Activated naive CD8-positive, alpha-beta T cell treated with anti-CD3 and anti-CD28 coated beads, Interleukin-2, amount 50 U/mL, for 24 hours (primary cell): ENCODE results near the gene IDUA.
"Not testable (repeated sequence)": the region's sequence is repeated elsewhere in the genome, so short reads cannot be mapped to it uniquely, and the experiment has no call there.

Experiments used
- ATAC-seq: fragments of 150-1000 bp; cut with Tn5 transposase; one replicate; pipeline ENCODE4 v1.10.0; 2021
- DNase-seq: peaks from one replicate; pipeline ENCODE4 v3.0.0; 2021
- H3K27ac Mint-ChIP-seq: one replicate; pipeline ENCODE4 v1.8.0; 2021; ENCODE audit warnings: mild to moderate bottlenecking, mixed read lengths
- H3K27me3 Mint-ChIP-seq: one replicate; pipeline ENCODE4 v1.8.0; 2021; ENCODE audit warnings: mixed read lengths
- H3K36me3 Mint-ChIP-seq: one replicate; pipeline ENCODE4 v1.8.0; 2021; ENCODE audit warnings: low read depth, mixed read lengths
- H3K4me1 Mint-ChIP-seq: one replicate; pipeline ENCODE4 v1.8.0; 2021; ENCODE audit warnings: mixed read lengths
- H3K4me3 Mint-ChIP-seq: one replicate; pipeline ENCODE4 v1.8.0; 2021; ENCODE audit warnings: mild to moderate bottlenecking, moderate library complexity, mixed read lengths
- H3K9me3 Mint-ChIP-seq: one replicate; pipeline ENCODE4 v1.8.0; 2021; ENCODE audit warnings: mixed read lengths

The IDUA gene

DNA sequence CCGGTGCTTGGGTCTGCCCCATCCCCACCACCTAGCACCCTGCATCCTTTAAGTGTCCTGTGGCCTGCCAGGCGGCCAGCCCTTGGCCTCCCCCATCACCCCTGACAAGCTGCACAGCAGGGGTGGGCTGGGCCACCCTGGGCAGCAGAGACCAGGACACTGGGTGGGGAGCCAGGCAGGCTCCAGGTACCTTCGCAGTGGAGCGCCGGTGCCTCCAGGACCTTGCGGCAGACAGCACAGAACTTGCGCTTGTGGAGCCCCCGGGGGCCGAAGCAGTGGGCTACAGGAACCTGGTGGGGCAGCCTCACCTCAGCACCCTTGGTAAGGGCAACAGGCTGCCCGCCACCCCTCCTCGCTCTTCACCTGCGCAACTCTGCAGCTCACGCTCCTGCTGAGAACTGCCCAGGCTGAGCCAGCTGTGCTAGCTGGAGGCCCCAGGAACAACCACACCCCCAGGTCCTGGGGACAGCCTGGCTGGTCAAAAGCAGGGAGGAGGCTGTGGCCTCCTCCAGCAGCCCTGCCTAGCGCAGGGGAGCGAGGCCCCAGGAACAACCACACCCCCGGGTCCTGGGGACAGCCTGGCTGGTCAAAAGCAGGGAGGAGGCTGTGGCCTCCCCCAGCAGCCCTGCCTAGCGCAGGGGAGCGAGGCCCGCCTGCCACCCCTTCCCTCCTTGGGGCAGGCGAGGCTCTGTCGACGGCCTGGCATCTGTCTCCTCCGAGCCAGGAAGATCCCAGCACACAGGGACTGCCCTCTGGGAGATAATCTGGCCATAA lies 18.0 kb upstream of the IDUA start:
- Mint-ChIP-seq H3K27me3 (no peaks in the 10 kb centered on the region), H3K4me3 (no peak overlapping the region), H3K36me3 (peaks cover 1% of the 10 kb centered on the region), H3K4me1 (peaks cover 11% of the 10 kb centered on the region), H3K9me3 (no peaks in the 10 kb centered on the region), H3K27ac (no peak overlapping the region)
- no peak for DNase-seq
- no peak for ATAC-seq

GRCh38 chr4:970046-970745 lies 16.6 kb upstream of the IDUA start:
- no peaks in the 10 kb centered on the region for H3K9me3 Mint-ChIP-seq
- DNase-seq (peak; percentile 23), ATAC-seq (no peak)
- H3K27me3 Mint-ChIP-seq = no peaks in the 10 kb centered on the region
- no peak overlapping the region for H3K4me3 Mint-ChIP-seq
- no peak overlapping the region for H3K27ac Mint-ChIP-seq
- H3K4me1 Mint-ChIP-seq = peaks cover 11% of the 10 kb centered on the region
- peaks cover 1% of the 10 kb centered on the region for H3K36me3 Mint-ChIP-seq

- H3K9me3 Mint-ChIP-seq = no peaks in the 10 kb centered on the region
These were observed 15.9 kb upstream of the IDUA start for GRCh38 chr4:970854-971520.

GRCh38 chr4:971666-972500 lies 15.0 kb upstream of the IDUA start:
- DNase-seq = no peak
- no peaks in the 10 kb centered on the region for H3K27me3 Mint-ChIP-seq
- peaks cover 11% of the 10 kb centered on the region for H3K4me1 Mint-ChIP-seq
- no peaks in the 10 kb centered on the region for H3K9me3 Mint-ChIP-seq
- no peak overlapping the region for H3K27ac Mint-ChIP-seq
- peak overlapping the region; percentile 46 for H3K4me3 Mint-ChIP-seq
- no peaks in the 10 kb centered on the region for H3K36me3 Mint-ChIP-seq
- no peak for ATAC-seq

More at GRCh38 chr4:970854-971520, 15.9 kb upstream of the IDUA start:
- no peaks in the 10 kb centered on the region for H3K27me3 Mint-ChIP-seq
- ATAC-seq (no peak), DNase-seq (no peak)
- no peak overlapping the region for H3K27ac Mint-ChIP-seq
- H3K36me3 Mint-ChIP-seq = peaks cover under 1% of the 10 kb centered on the region
- H3K4me1 Mint-ChIP-seq = peaks cover 11% of the 10 kb centered on the region
- no peak overlapping the region for H3K4me3 Mint-ChIP-seq

- peaks cover 11% of the 10 kb centered on the region for H3K4me1 Mint-ChIP-seq
- H3K27me3 Mint-ChIP-seq = no peaks in the 10 kb centered on the region
- DNase-seq (peak; percentile 51), ATAC-seq (peak; percentile 35)
- no peak overlapping the region for H3K27ac Mint-ChIP-seq
- H3K36me3 Mint-ChIP-seq = no peaks in the 10 kb centered on the region
- no peaks in the 10 kb centered on the region for H3K9me3 Mint-ChIP-seq
- peak overlapping the region; percentile 46 for H3K4me3 Mint-ChIP-seq
These were observed 14.0 kb upstream of the IDUA start for GRCh38 chr4:972651-973424.

- Mint-ChIP-seq H3K4me3 (peak within 1 kb of the TSS; percentile 46), H3K27me3 (no peaks in the 10 kb centered on the region), H3K36me3 (no peaks in the 10 kb centered on the region), H3K9me3 (no peaks in the 10 kb centered on the region), H3K4me1 (peaks cover 11% of the 10 kb centered on the region), H3K27ac (no peak within 1 kb of the TSS)
- ATAC-seq (peak; percentile 81), DNase-seq (peak; percentile 86)
These were observed 13.1 kb upstream of the IDUA start, which contains the start of gene DGKQ for GRCh38 chr4:973431-974397. Gene DGKQ, minus strand, starts transcription at chr4:973569. Its CDS starts 87 bp downstream, at chr4:973482.

DNA sequence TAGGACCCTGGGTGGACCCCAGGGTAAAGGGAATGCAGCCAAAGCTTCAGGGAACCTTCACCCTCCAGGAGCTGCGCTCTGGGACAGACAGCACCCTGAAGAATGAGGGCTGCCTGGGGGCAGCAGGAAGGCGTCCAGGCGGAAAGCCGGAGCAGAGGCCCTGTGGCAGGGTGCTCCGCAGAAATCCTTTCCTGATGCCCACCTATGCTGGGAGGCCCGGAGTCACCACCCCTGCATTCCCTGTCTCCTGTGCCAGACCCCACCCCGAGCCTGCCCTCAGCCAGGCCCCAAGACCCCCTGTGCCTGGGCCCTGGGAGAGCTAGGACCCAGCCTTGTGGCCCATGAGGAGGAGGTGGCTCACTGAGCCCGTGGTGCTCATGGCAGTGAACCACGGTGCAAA lies 12.2 kb upstream of the IDUA start:
- H3K9me3 Mint-ChIP-seq = no peaks in the 10 kb centered on the region
- H3K27ac Mint-ChIP-seq = no peak overlapping the region
- DNase-seq (no peak), ATAC-seq (no peak)
- H3K27me3 Mint-ChIP-seq = no peaks in the 10 kb centered on the region
- H3K4me3 Mint-ChIP-seq = no peak overlapping the region
- H3K4me1 Mint-ChIP-seq = peaks cover 11% of the 10 kb centered on the region
- no peaks in the 10 kb centered on the region for H3K36me3 Mint-ChIP-seq

DNA sequence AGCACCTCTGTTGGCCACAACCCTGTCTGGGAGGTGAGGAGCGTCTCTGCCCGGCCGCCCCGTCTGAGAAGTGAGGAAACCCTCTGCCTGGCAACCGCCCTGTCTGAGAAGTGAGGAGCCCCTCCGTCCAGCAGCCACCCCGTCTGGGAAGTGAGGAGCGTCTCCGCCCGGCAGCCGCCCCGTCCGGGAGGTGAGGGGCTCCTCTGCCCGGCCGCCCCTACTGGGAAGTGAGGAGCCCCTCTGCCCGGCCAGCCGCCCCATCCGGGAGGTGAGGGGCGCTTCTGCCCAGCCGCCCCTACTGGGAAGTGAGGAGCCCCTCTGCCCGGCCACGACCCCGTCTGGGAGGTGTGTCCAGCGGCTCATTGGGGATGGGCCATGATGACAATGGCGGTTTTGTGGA lies 10.8 kb upstream of the IDUA start:
- not testable (repeated sequence) for H3K36me3 Mint-ChIP-seq, H3K27me3 Mint-ChIP-seq, ATAC-seq, H3K9me3 Mint-ChIP-seq, H3K27ac Mint-ChIP-seq, H3K4me1 Mint-ChIP-seq, DNase-seq, H3K4me3 Mint-ChIP-seq

DNA sequence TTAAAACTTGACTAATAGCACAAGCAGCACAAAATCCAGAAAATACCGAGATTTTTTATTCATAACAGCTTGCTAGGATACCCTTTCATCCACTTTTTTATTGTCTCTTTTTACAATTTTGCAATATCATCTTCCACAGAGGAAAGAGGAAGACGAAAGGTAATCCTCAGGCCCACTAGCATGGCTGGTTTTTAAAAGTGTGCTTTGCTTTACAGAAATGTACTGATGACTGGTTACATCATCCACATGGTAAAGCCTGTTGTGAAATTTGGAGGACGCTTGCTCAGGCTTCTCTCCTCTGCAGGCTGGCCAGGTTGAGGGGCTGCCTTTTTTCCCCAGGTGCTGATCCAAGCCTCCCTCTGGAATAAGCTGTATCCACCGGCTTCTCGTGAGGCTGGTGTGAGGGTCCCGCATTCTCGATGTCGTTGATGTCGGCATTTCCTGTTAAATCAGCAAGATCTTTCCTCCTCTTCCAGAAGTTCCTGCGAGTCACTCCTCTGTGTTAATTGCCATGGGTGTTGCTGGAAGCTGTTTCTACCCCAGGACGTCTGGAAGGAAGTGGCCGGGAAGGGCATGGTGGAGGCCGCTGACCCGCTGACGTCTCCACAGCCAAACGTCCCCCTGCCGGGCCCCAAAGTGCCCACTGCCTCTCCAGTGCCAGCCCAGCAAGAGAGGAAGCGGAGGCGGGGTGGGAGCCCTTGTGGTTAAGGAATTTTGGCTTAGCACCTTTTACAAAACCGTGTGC lies 7.7 kb upstream of the IDUA start:
- Mint-ChIP-seq H3K4me1 (no peaks in the 10 kb centered on the region), H3K4me3 (no peak overlapping the region)

GRCh38 chr4:982291-982690 lies 4.6 kb upstream of the IDUA start:
- Mint-ChIP-seq H3K27ac (no peak overlapping the region), H3K4me1 (peaks cover 22% of the 10 kb centered on the region), H3K9me3 (no peaks in the 10 kb centered on the region), H3K4me3 (no peak overlapping the region), H3K27me3 (no peaks in the 10 kb centered on the region), H3K36me3 (no peaks in the 10 kb centered on the region)
- ATAC-seq = no peak
- DNase-seq = no peak

More for the DNA sequence above, 7.7 kb upstream of the IDUA start:
- Mint-ChIP-seq H3K9me3 (no peaks in the 10 kb centered on the region), H3K27me3 (no peaks in the 10 kb centered on the region), H3K36me3 (no peaks in the 10 kb centered on the region), H3K27ac (no peak overlapping the region)
- ATAC-seq = no peak
- DNase-seq = no peak

GRCh38 chr4:982814-983213 lies 4.0 kb upstream of the IDUA start:
- Mint-ChIP-seq H3K9me3 (no peaks in the 10 kb centered on the region), H3K4me1 (peaks cover 22% of the 10 kb centered on the region)

GRCh38 chr4:984336-985054 lies 2.3 kb upstream of the IDUA start:
- Mint-ChIP-seq H3K27ac (no peak overlapping the region), H3K9me3 (no peaks in the 10 kb centered on the region), H3K27me3 (no peaks in the 10 kb centered on the region), H3K4me1 (peaks cover 22% of the 10 kb centered on the region), H3K4me3 (peak overlapping the region; percentile 86), H3K36me3 (no peaks in the 10 kb centered on the region)
- DNase-seq (no peak), ATAC-seq (no peak)

More at GRCh38 chr4:982814-983213, 4.0 kb upstream of the IDUA start:
- H3K4me3 Mint-ChIP-seq = no peak overlapping the region
- ATAC-seq (no peak), DNase-seq (no peak)
- H3K27ac Mint-ChIP-seq = no peak overlapping the region
- H3K36me3 Mint-ChIP-seq = no peaks in the 10 kb centered on the region
- H3K27me3 Mint-ChIP-seq = no peaks in the 10 kb centered on the region
